IPS DF 19.7 (cell line): Measurements from ENCODE around the gene GATAD1.
"Not testable (repeated sequence)": the region's sequence is repeated elsewhere in the genome, so short reads cannot be mapped to it uniquely, and the experiment has no call there.

ENCODE experiments used
- DNase-seq: peaks from one replicate; pipeline ENCODE4 v3.0.0-alpha.2; 2013; ENCODE audit warnings: low read depth, low spot score

Gene GATAD1

DNA sequence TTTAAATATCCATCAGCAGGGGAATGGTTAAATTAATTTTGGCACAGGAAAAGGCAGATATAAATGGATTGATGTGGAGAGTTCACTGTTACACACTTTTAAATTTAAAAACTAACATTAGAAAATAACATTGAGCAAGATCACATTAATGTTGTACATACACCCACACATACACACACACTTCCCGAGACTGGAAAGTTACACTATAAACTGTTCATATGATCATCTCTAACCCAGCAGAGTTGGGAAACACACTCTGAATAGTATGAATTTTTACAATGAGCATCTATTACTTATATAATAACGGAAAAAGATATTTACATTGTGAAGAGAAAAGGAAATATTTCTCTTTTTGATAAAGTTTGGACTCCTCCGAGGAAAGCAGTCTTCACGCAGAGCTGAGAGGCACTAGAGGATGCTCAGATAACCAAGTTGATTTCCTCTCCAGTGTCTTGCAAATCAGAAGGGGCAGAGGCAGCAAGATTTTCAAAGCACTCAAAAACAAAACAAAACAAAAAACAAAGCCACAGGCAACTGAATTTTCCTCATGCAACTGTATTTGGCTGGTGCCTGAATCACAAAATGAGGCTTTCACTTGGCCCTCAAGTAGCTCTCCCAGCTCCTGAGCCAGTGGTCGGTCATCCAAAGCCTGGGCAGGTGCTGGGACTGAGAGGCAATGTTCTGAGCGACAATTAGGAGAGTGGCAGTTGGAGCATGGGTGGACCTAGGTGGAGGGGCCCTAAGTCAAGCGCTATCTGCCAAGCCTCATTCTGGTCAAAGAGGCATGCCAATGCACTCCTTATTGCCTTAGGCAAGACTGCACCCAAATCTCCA lies 10.5 kb upstream of the GATAD1 start:
- no peak for DNase-seq

DNA sequence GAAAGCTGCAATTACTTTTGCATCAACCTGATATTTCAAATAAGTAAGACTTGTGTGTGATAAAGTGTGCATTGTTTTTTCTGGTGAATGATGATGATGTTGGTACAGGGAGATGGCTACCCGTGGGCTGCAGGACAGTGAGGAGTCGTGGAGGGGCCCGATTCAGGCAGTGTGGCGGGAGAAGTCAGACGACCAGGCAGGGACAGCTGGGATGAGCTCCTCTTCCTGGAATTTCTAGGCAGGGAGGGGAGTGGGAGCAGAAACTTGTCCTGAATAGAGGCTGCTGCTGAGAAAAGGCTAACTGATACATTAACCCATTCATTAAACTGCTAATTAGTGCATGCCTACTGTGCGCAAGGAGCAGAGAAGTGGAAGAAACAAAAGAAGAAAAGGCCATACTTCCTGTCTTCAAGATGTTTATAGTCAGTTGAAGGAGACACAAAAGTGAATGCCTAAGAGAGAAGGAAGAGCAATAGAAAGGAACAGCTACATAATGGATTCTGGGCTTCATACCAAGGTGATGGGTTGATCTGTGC lies 9.3 kb upstream of the GATAD1 start:
- DNase-seq: no peak

DNA sequence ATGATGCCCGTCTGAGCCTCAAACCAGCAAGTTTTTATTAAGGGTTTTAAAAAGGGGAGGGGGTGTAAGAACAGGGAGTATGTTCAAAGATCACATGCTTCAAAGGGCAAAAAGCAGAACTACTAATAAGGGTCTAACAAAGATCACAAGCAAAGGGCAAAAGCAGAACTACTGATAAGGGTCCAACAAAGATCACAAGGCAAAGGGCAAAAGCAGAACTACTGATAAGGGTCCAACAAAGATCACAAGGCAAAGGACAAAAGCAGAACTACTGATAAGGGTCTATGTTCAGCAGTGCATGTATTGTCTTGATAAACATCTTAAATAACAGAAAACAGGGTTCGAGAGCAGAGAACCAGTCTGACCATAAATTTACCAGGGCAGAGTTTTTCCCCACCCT lies 4.6 kb upstream of the GATAD1 start:
- DNase-seq: not testable (repeated sequence)

DNA sequence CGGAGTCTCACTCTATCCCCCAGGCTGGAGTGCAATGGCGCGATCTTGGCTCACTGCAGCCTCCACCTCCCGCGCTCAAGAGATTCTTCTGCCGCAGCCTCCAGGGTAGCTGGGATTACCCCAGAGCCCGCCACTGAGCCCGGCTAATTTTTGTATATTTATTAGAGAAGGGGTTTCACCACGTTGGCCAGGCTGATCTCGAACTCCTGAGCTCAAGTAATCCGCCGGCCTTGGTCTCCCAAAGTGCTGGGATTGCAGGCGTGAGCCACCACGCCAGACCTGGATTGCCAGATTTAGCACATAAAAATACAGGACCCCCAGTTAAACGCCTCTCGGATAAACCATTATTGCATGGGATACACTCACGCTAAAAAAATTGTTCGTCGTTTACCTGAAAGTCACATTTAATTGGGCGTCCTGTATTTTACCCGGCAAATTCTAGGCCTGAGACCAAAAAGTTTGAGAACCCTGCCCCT lies 375 bp upstream of the GATAD1 start:
- DNase-seq: no peak

DNA sequence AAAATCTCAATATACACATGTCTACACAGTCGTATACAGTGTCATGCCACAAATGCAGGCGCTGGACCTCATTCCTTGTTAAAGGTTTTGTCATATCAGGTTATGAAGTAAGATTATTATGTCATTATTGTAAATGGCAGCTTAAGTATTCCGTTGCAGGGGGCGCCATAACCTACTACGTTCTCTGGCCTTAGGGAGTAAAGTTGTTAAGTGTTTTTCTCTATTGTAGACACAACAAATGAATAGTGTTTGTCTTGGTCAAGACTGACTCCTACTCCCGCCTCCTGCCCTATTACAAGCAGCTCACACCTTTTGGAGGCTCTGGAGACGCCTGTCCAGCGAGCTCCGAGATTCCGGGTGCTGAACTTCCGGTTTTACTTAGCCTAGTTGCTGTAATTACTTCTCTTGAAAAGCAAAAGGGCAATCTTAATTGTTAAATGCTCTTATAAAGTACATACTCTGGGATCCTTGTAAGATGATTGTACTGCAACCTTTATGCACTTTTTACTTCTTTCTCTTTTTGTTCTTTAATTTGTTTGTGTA lies 994 bp downstream of the GATAD1 start:
- DNase-seq: no peak

DNA sequence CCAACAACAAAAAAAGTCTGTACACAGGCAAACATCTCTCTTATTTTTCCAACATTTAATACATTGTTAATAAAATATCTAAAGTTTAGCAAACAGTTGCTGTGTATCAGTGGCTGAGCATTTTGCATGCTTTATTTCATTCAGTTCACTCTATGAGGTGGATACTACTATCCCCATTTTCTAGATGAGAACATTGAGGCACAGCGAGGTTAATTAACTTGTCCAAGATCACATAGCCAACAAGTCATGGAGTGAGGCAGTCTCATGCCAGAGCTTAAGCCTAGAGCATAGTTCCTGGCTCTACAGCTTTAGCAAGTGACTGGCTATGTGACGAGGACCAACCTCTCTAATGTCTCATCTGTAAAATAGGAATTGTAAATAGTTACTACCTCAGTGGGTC lies 4.4 kb downstream of the GATAD1 start:
- DNase-seq: no peak

DNA sequence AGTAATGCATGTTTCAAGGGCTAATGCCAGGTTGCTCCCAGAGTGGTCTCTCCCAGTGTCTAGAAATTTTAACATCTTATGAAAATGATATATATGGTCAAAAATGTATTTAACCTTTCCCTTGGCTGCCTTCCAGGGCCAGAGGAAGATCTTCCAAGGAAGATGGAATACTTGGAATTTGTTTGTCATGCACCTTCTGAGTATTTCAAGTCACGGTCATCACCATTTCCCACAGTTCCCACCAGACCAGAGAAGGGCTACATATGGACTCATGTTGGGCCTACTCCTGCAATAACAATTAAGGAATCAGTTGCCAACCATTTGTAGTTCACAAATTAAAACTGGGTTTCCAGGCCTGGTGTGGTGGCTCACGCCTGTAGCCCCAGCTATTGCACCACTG lies 9.0 kb downstream of the GATAD1 start:
- no peak for DNase-seq

DNA sequence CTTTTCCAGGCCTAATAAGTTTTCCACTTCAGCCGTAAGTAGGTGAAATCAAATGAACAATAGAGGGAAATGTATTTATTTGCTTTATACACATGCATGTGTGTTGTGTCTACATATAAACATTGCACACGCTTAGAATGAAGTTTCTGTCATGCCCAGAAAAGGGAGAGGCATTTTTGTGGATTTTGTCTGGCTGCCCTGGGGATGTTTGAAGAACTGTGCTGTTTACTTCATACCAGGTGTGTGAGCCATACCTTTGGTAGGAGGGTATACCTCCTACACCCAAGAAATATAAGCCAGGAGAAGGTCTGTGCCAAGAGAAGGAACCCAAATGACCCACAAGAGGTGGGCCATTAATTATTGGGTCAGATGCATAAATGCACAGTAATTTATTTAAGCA lies 12.8 kb downstream of the GATAD1 start:
- DNase-seq: no peak

DNA sequence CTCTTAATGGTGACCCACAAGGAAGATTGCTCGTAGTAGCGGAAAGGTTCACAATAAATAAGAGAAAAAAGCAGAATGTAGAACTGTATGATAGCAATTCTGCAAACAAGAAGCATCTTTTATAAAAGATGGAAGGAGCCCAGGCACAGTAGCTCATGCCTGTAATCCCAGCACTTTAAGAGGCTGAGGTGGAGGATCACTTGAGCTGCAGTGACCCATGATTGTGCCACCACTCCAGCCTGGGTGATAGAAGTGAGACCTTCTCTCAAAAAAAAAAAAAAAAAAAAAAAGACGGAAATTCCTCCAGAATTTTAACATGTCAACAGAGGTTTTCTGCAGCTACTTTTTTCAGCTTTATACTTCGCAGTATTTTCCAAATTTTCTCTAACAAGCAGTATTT lies 13.2 kb downstream of the GATAD1 start:
- DNase-seq: no peak

DNA sequence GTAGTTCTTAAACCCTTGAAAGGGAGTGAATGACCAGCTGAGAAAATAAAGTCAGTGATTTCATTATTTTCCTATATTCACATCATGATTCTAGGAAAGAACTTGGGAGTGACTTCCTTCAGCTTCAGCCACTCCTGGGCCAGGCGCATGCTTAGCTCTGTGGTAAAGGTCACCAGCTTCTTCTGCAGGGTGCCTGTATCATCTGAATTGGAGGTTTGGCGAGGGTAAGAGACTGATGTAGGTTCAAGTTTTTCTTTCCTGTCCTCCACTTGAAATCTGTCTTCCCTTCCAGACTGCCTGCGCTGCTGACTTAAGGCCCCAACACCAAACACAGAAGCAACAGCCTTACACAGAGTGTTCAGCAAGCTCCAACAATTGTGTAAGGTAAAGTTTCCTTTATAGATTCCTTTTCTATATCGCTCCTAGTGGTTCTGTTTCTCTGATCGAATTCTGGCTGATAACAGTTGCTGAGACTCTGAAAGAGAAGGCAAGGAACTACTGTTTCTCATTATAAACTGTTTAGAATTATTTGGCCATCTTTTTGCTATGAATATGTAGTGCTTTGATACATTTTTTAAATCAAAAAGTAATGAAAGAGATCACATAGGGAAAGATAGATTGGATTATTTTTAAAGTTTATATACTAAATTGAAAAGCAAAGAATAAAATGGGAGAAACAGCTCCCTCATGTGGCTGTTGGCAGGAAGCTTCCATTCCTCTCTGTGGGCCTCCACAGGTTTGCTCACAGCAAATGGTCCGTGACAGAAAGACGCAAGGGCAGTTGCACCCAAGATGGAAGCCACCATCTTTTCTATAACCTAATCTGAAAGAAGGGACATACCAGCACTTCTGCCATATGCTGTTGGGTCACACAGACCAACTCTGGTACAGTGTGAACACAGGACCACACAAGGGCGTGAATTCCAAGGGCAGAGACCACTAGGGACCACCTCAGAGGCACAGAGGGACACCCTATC lies 14.0 kb downstream of the GATAD1 start:
- DNase-seq: no peak

DNA sequence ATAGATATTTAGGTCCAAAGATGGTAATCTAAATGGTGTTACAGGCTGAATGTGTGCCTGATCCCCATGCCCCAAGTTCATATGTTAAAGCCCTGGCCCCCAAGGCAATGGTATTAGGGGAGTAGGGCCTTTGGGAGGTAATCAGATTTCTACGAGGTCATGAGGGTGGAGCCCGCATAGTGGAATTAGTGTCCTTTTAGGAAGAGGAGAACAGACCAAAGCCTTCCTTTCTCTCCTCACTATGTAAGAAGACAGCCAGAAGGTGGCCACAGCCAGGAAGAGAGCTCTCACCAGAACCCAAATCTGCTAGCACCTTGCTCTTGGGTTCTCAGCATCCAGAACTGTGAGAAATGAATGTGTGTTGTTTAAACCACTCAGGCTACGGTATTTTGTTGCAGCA lies 15.3 kb downstream of the GATAD1 start:
- DNase-seq: no peak

DNA sequence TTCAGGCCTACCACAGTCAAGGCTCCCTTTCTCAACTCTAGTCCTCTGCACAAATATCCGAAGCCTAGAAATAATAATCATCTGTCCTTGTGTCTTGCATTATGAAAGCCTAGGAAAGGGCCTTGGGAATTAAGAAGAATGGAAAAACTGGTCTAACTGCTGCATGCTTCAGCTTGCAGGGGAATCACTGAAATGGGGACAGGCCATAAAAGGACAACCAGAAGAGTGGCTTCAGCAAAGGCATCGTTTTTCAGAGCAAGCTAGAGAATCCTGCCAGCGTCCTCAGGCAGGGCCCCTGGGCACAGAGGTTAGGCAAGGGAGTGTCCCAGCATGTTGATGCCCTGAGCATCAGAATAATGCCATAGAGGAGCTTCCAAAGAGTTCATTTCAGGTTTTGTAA lies 17.2 kb downstream of the GATAD1 start:
- DNase-seq: no peak

DNA sequence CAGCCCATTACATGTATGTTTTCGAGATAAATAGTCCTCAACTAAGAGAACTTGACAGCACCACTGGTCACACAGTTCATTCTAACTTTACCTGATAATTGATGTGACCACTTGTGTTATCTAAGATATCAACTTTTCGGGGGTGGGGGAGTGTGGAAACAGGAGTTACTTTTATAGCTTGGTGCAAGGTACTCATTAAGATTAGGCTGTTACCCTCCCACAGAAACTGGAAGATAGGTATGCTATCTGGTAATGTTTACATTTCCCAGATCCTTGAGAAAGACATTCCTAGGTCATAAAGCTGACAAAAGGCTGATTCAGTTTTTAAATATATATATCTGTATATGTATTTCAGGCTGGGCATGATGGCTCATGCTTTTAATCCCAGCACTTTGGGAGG lies 19.4 kb downstream of the GATAD1 start:
- DNase-seq: no peak

DNA sequence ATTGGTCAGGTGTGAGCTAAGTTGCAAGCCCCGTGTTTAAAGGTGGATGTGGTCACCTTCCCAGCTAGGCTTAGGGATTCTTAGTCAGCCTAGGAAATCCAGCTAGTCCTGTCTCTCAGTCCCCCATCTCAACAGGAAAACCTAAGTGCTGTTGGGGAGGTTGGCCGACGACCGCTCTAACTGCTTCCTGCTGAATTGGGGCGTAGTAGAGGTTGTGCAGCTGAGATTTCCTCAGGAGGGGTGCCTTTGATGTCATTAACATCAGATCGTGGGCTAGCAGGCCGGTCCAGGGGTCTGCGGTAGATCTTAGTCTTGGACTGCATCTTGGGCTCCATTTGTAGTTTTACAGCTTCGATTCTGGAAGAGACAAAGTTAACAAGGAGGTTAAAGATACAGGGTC lies 21.3 kb downstream of the GATAD1 start:
- not testable (repeated sequence) for DNase-seq

DNA sequence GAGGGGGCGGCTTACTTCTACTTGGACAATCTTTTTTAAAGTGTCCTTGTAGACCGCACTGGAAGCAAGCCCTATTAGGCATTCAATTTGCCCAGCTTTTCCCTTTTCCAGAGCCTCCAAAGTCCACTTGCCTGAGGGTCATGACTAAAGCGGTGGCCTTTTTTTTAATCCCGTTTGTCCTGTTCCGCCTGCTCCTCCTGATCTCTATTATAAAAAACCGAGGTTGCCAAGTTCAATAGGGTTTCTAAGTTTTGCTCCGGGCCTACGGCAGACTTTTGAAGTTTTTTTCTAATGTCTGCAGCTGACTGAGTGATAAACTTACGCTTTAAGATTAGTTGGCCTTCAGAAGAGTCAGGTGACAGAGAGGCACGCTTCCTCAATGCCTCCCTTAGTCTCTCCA lies 26.7 kb downstream of the GATAD1 start:
- DNase-seq: not testable (repeated sequence)

DNA sequence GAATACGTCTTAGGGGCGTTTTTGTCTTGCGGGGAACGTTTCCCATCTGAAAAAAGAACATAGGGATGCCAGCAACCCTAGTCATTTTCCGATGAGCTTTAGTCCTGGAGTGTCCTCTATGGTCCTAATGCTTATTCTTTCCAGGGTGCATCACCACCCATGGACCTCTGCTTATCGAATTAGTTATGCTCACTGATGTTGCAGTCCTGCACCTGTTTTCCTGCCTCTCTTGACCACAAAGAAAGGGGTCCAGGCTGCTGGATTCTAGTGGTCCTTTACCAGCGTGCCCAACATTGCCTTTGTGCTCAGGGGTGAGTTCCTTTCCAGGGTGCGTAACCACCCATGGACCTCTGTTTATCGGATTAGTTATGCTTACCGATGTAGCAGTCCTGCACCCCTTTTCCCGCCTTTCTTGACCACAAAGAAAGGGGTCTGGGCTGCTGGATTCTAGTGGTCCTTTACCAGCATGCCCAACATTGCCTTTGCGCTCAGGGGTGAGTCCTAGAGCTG lies 28.0 kb downstream of the GATAD1 start:
- not testable (repeated sequence) for DNase-seq

DNA sequence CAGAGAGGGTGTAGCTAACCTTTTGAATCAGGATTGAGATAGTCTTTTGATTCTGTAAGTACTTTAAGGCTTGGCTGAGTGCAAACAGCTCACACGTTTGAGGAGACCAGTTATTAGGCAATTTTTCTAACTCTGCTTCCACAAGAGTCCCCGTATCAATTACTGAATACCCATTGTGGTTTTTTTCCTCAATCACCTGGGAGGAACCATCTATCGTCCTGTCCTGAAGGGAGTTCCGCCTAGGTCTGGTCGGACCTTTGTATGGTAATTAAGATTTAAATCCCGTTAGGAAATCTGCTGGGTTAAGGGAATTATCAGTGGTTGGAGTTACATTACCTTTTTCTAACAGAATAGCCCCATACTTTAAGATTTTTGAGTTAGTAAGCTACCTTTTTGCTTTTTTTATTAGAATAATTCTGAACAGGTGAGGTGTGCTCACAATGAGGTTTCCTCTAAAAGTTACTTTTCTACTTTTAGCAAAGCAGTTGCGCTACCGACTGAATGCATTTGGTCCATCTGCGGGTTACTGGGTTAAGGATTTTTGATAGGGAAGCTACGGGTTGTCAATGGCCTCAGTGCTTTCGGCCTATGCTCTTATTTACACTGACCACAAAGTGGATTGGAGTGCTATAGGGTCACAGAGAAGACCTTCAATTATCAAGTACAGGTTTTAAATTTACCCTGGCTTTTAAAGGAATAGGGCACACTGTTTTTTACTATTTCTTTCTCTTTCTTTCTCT lies 28.7 kb downstream of the GATAD1 start:
- DNase-seq: not testable (repeated sequence)

DNA sequence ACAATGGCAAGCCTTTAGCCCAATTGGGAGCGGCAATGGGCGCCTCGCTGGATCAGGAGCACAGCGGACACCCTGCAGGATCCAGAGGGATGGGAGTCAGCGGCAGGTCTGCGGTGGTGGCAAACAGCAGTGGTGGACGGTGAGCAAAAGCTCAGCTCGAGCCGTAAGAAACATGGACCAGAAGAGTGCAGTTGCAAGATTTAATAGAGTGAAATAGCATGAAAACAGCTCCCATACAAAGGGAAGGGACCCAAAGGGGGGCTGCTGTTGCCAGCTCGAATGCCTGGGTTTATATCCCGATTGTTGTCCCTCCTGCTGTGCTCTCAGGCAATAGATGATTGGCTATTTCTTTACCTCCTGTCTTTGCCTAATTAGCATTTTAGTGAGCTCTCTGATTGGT lies 30.4 kb downstream of the GATAD1 start, which contains the start of gene ERVW-1:
Gene ERVW-1 (minus strand): TSS at position 266 of the 400 bp plus-strand sequence. CDS start 7,565 bp downstream, outside the sequence.
- DNase-seq: not testable (repeated sequence)

DNA sequence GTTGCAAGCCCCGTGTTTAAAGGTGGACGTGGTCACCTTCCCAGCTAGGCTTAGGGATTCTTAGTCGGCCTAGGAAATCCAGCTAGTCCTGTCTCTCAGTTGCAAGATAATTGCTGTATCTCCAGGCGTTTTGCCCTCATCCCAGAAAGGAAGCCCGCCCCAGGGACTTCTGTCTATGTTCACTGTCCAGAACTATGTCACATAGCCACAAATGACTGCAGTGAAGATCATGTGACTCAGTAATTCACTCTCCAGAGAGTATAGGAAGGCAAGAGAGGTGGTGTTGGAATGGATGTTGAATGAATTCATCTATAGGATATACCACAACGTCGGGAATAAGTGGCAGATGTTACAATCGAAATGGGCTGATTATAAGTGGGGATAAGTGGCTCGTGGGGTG lies 30.8 kb downstream of the GATAD1 start:
- no peak for DNase-seq

DNA sequence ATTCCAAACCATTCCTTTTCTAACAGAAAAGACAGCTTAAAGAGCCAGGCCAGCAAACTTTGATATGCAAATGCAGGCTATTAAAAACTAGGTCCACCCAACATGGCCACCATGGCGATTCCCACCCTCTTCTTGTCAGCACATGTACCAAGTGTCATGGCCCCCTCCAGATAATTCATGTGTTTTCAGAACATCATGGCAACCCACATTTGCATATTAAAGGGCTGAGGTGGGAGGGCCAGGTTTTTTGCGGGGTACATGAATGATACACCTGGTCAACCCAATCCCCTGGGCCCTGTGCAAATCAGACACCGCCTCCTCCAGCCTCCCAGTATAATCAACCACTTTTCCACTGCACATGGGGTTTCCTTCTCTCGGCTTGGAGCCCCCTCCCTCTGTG lies 31.4 kb downstream of the GATAD1 start:
- no peak for DNase-seq

DNA sequence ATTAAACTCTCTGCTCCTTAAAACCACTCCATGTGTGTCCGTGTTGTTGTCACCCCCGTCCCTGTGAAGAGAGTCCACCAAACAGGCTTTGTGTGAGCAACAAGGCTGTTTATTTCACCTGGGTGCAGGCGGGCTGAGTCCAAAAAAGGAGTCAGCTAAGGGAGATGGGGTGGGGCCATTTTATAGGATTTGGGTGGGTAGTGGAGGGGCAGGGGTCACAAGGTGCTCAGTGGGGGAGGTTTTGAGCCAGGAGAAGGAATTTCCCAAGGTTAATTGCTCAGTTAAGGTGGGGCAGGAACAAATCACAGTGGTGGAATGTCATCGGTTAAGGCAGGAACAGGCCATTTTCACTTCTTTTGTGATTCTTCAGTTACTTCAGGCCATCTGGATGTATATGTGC lies 31.9 kb downstream of the GATAD1 start:
- not testable (repeated sequence) for DNase-seq
